Endodermal cell (in vitro differentiated cells): ENCODE results near the gene PRM3. TPM values are rescaled to one million over a fixed set of nuclear protein-coding genes. Genes with fewer than 3 reads are reported as not detected.

Experiments used
- DNase-seq: peaks from one replicate; pipeline ENCODE4 v3.0.0-alpha.2; 2017
- H3K27ac ChIP-seq: 2 replicates; pipeline ENCODE4 v1.5.1; 2013; ENCODE audit warnings: mild to moderate bottlenecking, low read depth, low read length, moderate library complexity
- H3K27me3 ChIP-seq: 2 replicates; pipeline ENCODE4 v1.6.1; 2013; ENCODE audit warnings: mild to moderate bottlenecking, low read length, moderate library complexity; ENCODE audit not compliant: insufficient read depth, control insufficient read depth, poor library complexity, severe bottlenecking
- H3K36me3 ChIP-seq: 2 replicates; pipeline ENCODE4 v1.7.0; 2013; ENCODE audit warnings: mild to moderate bottlenecking, low read length, moderate library complexity; ENCODE audit not compliant: control insufficient read depth, insufficient read depth
- H3K4me1 ChIP-seq: one replicate; pipeline ENCODE4 v1.7.0; 2013; ENCODE audit warnings: low read length; ENCODE audit not compliant: control insufficient read depth, insufficient read depth
- H3K4me3 ChIP-seq: 2 replicates; pipeline ENCODE4 v1.5.1; 2013; ENCODE audit warnings: mild to moderate bottlenecking, low read length, moderate library complexity
- H3K9ac ChIP-seq: 2 replicates; pipeline ENCODE4 v1.6.1; 2013; ENCODE audit warnings: mild to moderate bottlenecking, low read length, moderate library complexity; ENCODE audit not compliant: poor library complexity, severe bottlenecking; ENCODE audit errors: extremely low read depth
- H3K9me3 ChIP-seq: 2 replicates; pipeline ENCODE4 v1.6.1; 2013; ENCODE audit warnings: mild to moderate bottlenecking, low read length, moderate library complexity; ENCODE audit not compliant: control insufficient read depth
- H3K27ac Mint-ChIP-seq: 2 replicates; pipeline ENCODE4 v1.8.0; 2020; ENCODE audit warnings: mixed read lengths
- H3K27me3 Mint-ChIP-seq: 2 replicates; pipeline ENCODE4 v1.8.0; 2021; ENCODE audit warnings: mild to moderate bottlenecking, mixed read lengths; ENCODE audit not compliant: insufficient read depth
- H3K36me3 Mint-ChIP-seq: 2 replicates; pipeline ENCODE4 v1.8.0; 2020; ENCODE audit warnings: low read depth, mixed read lengths
- H3K4me1 Mint-ChIP-seq: 2 replicates; pipeline ENCODE4 v1.8.0; 2020; ENCODE audit warnings: mixed read lengths
- H3K4me3 Mint-ChIP-seq: 2 replicates; pipeline ENCODE4 v1.8.0; 2020; ENCODE audit warnings: mild to moderate bottlenecking, moderate library complexity, mixed read lengths
- H3K9me3 Mint-ChIP-seq: 2 replicates; pipeline ENCODE4 v1.8.0; 2020; ENCODE audit warnings: mild to moderate bottlenecking, mixed read lengths
- CTCF ChIP-seq: fragments of 200-600 bp; sonication (generic); conservative IDR thresholded peaks from 2 replicates; pipeline ENCODE4 v1.5.0; 2021; ENCODE audit warnings: antibody characterized with exemption, mild to moderate bottlenecking
- WGBS, 2 experiments: methylation state at CpG; one replicate each; pipeline versions ENCODE4 v1.1.5 to v1.1.7; 2013; ENCODE audit warnings: missing lambda C conversion rate in 2 of 2, mixed read lengths in 1 of 2; ENCODE audit not compliant: insufficient coverage in 1 of 2, insufficient read length in 1 of 2; 5-methylcytosine and 5-hydroxymethylcytosine counted together
- total RNA-seq, 2 donors: library from RNA; stranded (reverse); fragmentation: NEBNext Ultra II Directional in 1 of 2; extraction: Animal tissue kit (Norgen Biotek cat#: 25700) in 1 of 2; gene quantifications; 2 replicates in 1 of 2; 3 replicates in 1 of 2; pipeline ENCODE4 v1.2.1, GENCODE V29; 2021

Gene PRM3
- total RNA-seq, 2 donors from 2014 or later, result not detected

GRCh38 chr16:11280616-11281522 is 7.4 kb upstream of the PRM3 start, which contains the start of gene PRM1:
TSS of gene PRM1 (minus strand) at chr16:11281330. CDS start at chr16:11281238, 92 bp downstream.
- peaks cover 2% of the 10 kb centered on the region for H3K27me3 Mint-ChIP-seq
- H3K9me3 Mint-ChIP-seq, result no peaks in the 10 kb centered on the region
- no peak within 1 kb of the TSS for H3K27ac ChIP-seq
- H3K27me3 ChIP-seq, result no peaks in the 10 kb centered on the region
- TF ChIP-seq CTCF, result no peak
- no peaks in the 10 kb centered on the region for H3K4me1 ChIP-seq
- DNase-seq, result no peak
- H3K4me1 Mint-ChIP-seq, result peaks cover 5% of the 10 kb centered on the region
- H3K9ac ChIP-seq, result no peak within 1 kb of the TSS
- H3K9me3 ChIP-seq, result no peaks in the 10 kb centered on the region
- H3K36me3 ChIP-seq, result no peaks in the 10 kb centered on the region
- no peaks in the 10 kb centered on the region for H3K36me3 Mint-ChIP-seq
- no peak within 1 kb of the TSS for H3K27ac Mint-ChIP-seq
- H3K4me3 ChIP-seq, result no peak within 1 kb of the TSS
- no peak within 1 kb of the TSS for H3K4me3 Mint-ChIP-seq
- WGBS, 2 experiments, result 81 to 86% methylated on average over 9 to 24 of the region's 25 CpGs

GRCh38 chr16:11278681-11279628 is 5.5 kb upstream of the PRM3 start:
- H3K4me3 ChIP-seq, result no peak overlapping the region
- DNase-seq, result no peak
- no peaks in the 10 kb centered on the region for H3K4me1 ChIP-seq
- WGBS, 2 experiments, result 94 to 97% methylated on average over 5 to 7 of the region's 7 CpGs
- H3K9me3 ChIP-seq, result no peaks in the 10 kb centered on the region
- no peak overlapping the region for H3K9ac ChIP-seq
- peaks cover 2% of the 10 kb centered on the region for H3K27me3 Mint-ChIP-seq
- no peaks in the 10 kb centered on the region for H3K36me3 ChIP-seq
- no peaks in the 10 kb centered on the region for H3K27me3 ChIP-seq
- TF ChIP-seq CTCF, result no peak
- no peak overlapping the region for H3K4me3 Mint-ChIP-seq
- no peaks in the 10 kb centered on the region for H3K36me3 Mint-ChIP-seq
- peaks cover 5% of the 10 kb centered on the region for H3K4me1 Mint-ChIP-seq
- peak overlapping the region; percentile 21 for H3K27ac Mint-ChIP-seq
- no peak overlapping the region for H3K27ac ChIP-seq
- no peaks in the 10 kb centered on the region for H3K9me3 Mint-ChIP-seq

- no peak overlapping the region for H3K4me3 Mint-ChIP-seq
- H3K27me3 Mint-ChIP-seq, result peaks cover 2% of the 10 kb centered on the region
- H3K4me1 Mint-ChIP-seq, result peaks cover 5% of the 10 kb centered on the region
- Histone ChIP-seq H3K27me3 (no peaks in the 10 kb centered on the region), H3K4me1 (no peaks in the 10 kb centered on the region), H3K36me3 (no peaks in the 10 kb centered on the region), H3K9me3 (no peaks in the 10 kb centered on the region), H3K9ac (no peak overlapping the region), H3K27ac (no peak overlapping the region), H3K4me3 (no peak overlapping the region)
- no peak for TF ChIP-seq CTCF
- 95 to 97% methylated on average over 12 of the region's 12 CpGs for WGBS, 2 experiments
- H3K9me3 Mint-ChIP-seq, result no peaks in the 10 kb centered on the region
- H3K27ac Mint-ChIP-seq, result no peak overlapping the region
- DNase-seq, result no peak
- no peaks in the 10 kb centered on the region for H3K36me3 Mint-ChIP-seq
These were observed 4.3 kb upstream of the PRM3 start for GRCh38 chr16:11277607-11278337.
